ENCODE results near the gene CEP131.
"Not testable (repeated sequence)": the region's sequence is repeated elsewhere in the genome, so short reads cannot be mapped to it uniquely, and the experiment has no call there.

CEP131 gene

GRCh38 chr17:81165246-81166032 lies 57.3 kb downstream of the CEP131 start, which contains the start of gene PVALEF:
TSS of gene PVALEF (plus strand) at chr17:81165507. CDS start at chr17:81181227, 15,720 bp downstream.
- ATAC-seq (no peak), DNase-seq (no peak)

DNA sequence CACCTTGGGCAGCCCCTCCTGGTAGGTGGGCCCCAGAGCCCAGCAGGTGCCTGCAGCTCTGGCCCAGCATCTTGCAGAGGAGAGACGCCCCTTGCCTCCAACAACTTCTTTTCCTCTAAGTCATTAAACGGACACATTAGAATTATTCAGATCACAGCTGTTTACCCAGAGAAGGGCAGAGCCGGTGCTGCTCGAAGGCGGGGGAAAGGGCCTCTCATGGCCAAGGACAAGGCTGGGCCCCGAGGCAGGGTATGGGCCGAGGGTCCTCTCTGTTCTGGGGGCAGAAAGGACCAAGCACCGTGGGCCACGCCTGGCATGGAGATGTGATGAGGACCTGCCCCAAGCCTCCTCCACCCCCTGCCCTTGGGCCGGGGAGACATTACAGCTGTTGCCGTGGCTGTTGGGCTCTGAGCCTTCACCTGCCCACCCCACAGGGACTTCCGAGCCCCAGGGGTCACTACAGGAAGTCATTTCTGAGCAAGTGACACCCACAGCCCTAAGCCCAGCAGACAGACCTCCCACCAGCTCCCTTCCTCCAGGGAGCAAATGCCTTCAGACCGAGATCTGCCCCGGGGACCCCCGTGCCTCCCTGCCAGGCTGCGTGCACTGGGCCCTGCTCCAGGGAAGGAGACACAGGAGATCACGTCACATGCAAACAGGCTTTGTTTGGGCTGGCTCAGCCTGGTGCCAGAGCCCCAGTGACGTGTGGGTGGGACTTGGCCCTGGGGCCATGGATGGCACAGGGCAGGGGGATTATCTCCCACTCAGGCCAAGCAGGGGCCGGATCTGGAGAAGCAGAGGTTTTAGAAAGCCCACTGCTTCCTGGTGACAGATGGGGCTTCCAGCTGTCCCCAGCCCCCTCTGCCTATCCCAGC lies 58.2 kb downstream of the CEP131 start:
- ATAC-seq (no peak), DNase-seq (no peak)

- no peak for ATAC-seq
- no peak for DNase-seq
These were observed 58.9 kb downstream of the CEP131 start for GRCh38 chr17:81163703-81164370.

- DNase-seq, result no peak
- ATAC-seq, result no peak
These were observed 59.6 kb downstream of the CEP131 start for GRCh38 chr17:81163051-81163695.

DNA sequence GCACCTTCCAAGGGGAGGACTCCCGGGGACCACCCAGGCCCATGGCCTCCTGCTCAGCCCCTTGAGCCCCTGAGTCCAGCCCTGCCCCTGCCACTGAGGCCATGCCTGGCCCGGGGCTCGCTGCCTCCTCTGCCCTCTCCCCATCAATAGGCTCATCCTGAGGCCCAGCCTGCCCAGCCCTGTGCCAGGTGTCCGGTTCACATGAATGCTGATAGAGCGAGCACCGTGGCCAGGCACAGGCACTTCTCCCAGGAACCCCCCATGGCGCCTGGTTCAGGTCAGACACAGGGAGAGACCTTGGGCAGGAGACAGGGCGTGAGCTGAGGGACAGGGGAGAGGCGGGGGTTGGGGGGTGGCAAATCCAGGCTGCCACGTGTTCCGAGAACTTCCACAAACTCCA lies 60.3 kb downstream of the CEP131 start:
- DNase-seq (no peak), ATAC-seq (no peak)

GRCh38 chr17:81161972-81162371 lies 60.8 kb downstream of the CEP131 start:
- no peak for ATAC-seq
- no peak for DNase-seq

GRCh38 chr17:81161536-81161935 lies 61.2 kb downstream of the CEP131 start:
- no peak for ATAC-seq
- no peak for DNase-seq

GRCh38 chr17:81160747-81161453 lies 61.9 kb downstream of the CEP131 start:
- no peak for ATAC-seq

GRCh38 chr17:81160306-81160705 lies 62.5 kb downstream of the CEP131 start:
- no peak for DNase-seq
- no peak for ATAC-seq

More at GRCh38 chr17:81160747-81161453, 61.9 kb downstream of the CEP131 start:
- DNase-seq, result no peak

GRCh38 chr17:81159611-81160265 lies 63.0 kb downstream of the CEP131 start:
- DNase-seq (no peak), ATAC-seq (no peak)

GRCh38 chr17:81158688-81159590 lies 63.8 kb downstream of the CEP131 start:
- ATAC-seq (no peak), DNase-seq (no peak)

DNA sequence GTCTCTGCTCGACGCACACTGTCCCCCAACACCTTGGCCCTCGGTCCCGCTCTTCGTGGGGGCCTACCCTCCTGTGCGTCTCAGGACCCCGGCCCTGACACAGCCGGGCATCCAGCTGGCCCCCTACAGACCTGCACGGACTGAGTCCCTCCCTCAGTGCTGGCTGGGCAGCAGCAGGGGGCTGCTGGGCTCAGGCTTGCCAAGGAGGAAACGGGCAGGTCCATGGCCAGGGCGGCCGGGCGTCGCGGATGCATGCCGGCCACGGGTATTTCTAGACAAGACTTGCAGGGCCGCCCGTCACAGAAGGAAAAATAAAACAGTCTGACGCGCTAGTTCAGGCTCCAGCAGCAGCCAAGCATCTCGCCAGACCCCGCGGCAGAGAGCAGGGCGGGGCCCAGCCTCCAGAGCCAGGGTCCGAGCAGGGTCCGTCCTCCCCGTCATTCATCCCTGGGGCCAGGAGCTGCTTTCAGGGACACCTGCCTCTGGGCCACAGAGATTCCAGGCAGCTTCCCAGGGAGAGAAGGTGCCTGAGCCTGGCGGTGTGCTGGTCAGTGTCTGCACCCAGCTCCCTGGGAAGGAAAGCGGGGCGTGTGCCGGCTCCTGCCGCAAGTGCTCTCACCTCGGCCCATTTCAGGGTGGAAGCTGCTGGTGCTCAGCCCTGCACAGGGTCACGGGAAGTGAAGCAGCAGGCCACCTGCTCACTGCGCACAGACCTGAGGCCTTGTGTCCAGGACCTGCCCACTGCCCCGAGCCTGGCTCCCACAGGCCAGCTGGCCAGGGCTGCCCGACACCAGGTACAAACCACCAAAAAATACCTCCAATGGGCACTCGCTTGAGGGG lies 64.7 kb downstream of the CEP131 start:
- ATAC-seq (no peak), DNase-seq (no peak)

GRCh38 chr17:81156866-81157805 lies 65.6 kb downstream of the CEP131 start:
- no peak for ATAC-seq
- DNase-seq, result no peak

DNA sequence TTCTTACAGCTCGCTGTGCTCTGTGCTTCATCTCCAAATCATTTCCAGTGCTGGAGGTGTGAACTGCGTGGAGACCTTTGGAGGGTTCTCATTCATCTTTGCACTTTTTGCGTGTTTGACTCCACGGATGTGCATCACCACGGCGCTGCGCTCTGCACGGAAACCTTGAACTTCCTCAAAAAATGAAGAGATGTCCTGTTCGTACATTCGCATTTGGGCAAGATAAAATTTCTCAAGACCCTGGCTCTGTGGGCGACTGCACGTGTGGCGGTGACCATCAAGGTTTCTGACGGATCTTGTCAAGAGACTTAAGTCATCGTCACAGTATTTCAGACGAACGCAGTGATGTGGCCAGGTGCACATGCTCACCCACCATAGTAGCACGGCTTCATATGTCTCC lies 67.8 kb downstream of the CEP131 start:
- DNase-seq (no peak), ATAC-seq (no peak)

DNA sequence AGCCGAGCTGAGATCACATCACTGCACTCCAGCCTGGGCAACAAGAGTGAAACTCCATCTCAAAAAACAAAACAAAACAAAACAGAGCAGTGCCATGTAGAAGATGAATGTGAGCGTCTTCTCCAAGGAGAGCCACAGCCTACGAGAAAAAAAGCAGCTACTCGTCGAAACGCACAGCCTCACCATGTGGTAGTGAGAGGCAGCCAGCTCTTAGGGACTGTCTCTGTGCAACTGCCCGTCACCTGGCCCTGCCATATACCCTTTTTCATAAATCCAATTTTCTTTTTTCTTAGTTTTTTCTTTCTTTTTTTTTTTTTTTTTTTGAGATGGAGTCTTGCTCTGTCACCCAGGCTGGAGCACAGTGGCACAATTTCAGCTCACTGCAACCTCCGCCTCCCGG lies 68.7 kb downstream of the CEP131 start:
- ATAC-seq, DNase-seq: not testable (repeated sequence)

DNA sequence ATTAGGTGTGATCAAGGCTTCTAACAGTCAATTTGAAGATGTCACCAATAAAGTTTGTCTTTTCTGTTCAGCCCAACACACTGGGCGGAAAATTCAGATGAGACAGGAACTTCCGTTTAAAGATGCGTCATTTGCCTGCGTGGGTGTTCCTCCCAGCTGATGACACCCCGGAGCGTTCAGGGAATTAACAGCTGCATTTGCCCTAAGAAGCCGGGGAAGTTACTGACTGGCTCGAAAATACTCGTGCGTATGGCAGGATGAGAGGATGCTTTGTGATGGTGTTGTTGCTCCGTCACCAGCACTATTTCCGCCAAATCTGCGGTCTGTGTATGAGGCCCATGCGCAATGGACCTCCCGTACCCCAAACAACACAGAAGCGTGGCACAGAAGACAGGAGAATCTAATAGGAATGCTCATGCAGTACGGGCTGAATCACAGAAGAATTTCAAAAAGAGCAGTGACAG lies 69.4 kb downstream of the CEP131 start:
- no peak for ATAC-seq

GRCh38 chr17:81152288-81152828 lies 70.4 kb downstream of the CEP131 start:
- DNase-seq (no peak), ATAC-seq (no peak)

More for the DNA sequence above, 69.4 kb downstream of the CEP131 start:
- DNase-seq, result no peak
